IMR-90 (cell line): ENCODE measurements around the gene MAN1C1.

Experiments used
- CEBPB ChIP-seq: IDR thresholded peaks from 2 replicates; pipeline ENCODE4 v1.6.1; 2012; ENCODE audit warnings: low read depth, low read length, improper control_type of control experiment
- CHD1 ChIP-seq: IDR thresholded peaks from 2 replicates; pipeline ENCODE4 v1.6.1; 2012; ENCODE audit warnings: low read depth, low read length, improper control_type of control experiment
- CTCF ChIP-seq: conservative IDR thresholded peaks from 2 replicates; pipeline ENCODE4 v1.5.1; 2012; ENCODE audit warnings: mild to moderate bottlenecking, low read depth, low read length, improper control_type of control experiment
- ELK1 ChIP-seq: fragments of 150-350 bp; IDR thresholded peaks from 2 replicates; pipeline ENCODE4 v1.6.1; 2016; ENCODE audit warnings: low read depth, mild to moderate bottlenecking, low read length, moderate library complexity, borderline replicate concordance
- FOS ChIP-seq: fragments of 150-350 bp; IDR thresholded peaks from 2 replicates; pipeline ENCODE4 v1.6.1; 2016; ENCODE audit warnings: low read depth, low read length
- MAFK ChIP-seq: IDR thresholded peaks from 2 replicates; pipeline ENCODE4 v1.6.1; 2012; ENCODE audit warnings: low read depth, low read length, improper control_type of control experiment
- MAZ ChIP-seq: IDR thresholded peaks from 2 replicates; pipeline ENCODE4 v1.6.1; 2012; ENCODE audit warnings: low read depth, mild to moderate bottlenecking, low read length, improper control_type of control experiment, moderate library complexity, borderline replicate concordance
- MXI1 ChIP-seq: IDR thresholded peaks from 2 replicates; pipeline ENCODE4 v1.6.1; 2012; ENCODE audit warnings: low read depth, mild to moderate bottlenecking, low read length, moderate library complexity, borderline replicate concordance
- NFE2L2 ChIP-seq: fragments of 150-350 bp; IDR thresholded peaks from 2 replicates; pipeline ENCODE4 v1.6.1; 2016; ENCODE audit warnings: low read depth, mild to moderate bottlenecking, low read length
- POLR2A ChIP-seq: IDR thresholded peaks from 2 replicates; pipeline ENCODE4 v1.6.1; 2012; ENCODE audit warnings: mild to moderate bottlenecking, low read depth, low read length
- RAD21 ChIP-seq: IDR thresholded peaks from 2 replicates; pipeline ENCODE4 v1.6.1; 2012; ENCODE audit warnings: low read length, improper control_type of control experiment
- RCOR1 ChIP-seq: IDR thresholded peaks from 2 replicates; pipeline ENCODE4 v1.6.1; 2012; ENCODE audit warnings: mild to moderate bottlenecking, low read length, improper control_type of control experiment; ENCODE audit not compliant: insufficient replicate concordance
- RFX5 ChIP-seq: IDR thresholded peaks from 2 replicates; pipeline ENCODE4 v1.8.0; 2012; ENCODE audit warnings: low read depth, mild to moderate bottlenecking, low read length, moderate library complexity
- USF2 ChIP-seq: fragments of 150-350 bp; IDR thresholded peaks from 2 replicates; pipeline ENCODE4 v1.6.1; 2017; ENCODE audit warnings: mild to moderate bottlenecking, antibody characterized with exemption, low read length, low read depth

GRCh38 chr1:25772164-25772563 is 155.6 kb downstream of the MAN1C1 start:
- no peak for TF ChIP-seq RFX5
- TF ChIP-seq CTCF = no peak
- no peak for TF ChIP-seq NFE2L2
- TF ChIP-seq POLR2A = no peak
- no peak for TF ChIP-seq RCOR1
- TF ChIP-seq RAD21 = no peak
- no peak for TF ChIP-seq CEBPB
- no peak for TF ChIP-seq ELK1
- no peak for TF ChIP-seq FOS
- TF ChIP-seq USF2 = no peak
- no peak for TF ChIP-seq MAZ
- no peak for TF ChIP-seq CHD1
- no peak for TF ChIP-seq MAFK
- no peak for TF ChIP-seq MXI1
